HG03565 (cell line): Measurements from ENCODE around the gene KLK14.

Experiments used
- ATAC-seq: cut with Tn5 transposase; IDR thresholded peaks from one replicate; pipeline ENCODE4 v1.9.1; 2021; ENCODE audit warnings: mild to moderate bottlenecking, moderate library complexity; ENCODE audit not compliant: unreplicated experiment

The KLK14 gene

DNA sequence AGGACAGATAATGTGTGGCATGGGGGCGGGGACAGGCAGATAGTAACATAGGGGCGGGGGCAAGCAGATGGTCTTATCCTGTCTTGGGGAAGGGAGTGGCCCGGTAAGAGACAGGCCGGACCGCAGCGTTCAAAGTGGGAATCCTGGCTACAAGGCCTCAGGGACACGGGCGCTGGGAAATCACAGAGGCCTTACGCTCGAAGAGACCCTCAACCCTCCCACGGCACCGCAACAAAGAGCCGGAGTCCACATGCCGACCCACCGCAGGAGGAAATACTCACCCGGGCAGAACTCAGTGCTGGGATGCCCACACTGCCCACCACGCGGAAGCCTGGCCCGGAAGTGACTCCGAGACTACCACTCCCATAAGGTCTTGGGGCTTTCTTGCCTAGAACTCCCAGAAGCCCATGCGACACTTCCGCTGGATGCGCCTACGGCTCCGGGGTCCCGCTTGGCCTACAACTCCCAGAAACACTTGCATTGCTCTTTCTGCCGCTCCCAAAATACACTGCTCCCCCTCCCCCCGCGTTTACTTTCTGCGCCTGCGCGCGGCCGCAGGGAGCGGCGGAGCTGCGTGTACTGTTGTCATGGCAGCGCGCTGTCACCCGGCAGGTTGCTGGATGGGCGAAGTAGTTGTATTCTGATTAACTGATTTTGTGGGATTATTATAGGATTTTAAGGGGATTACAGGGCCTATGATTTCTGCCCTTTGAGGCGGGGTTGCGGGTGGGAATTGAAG is 25.5 kb upstream of the KLK14 start, which contains the start of gene CTU1:
Gene CTU1 (minus strand): TSS at position 344 of the 739 bp plus-strand sequence. CDS start 3,840 bp downstream, outside the sequence.
- peak; percentile 95 for ATAC-seq

DNA sequence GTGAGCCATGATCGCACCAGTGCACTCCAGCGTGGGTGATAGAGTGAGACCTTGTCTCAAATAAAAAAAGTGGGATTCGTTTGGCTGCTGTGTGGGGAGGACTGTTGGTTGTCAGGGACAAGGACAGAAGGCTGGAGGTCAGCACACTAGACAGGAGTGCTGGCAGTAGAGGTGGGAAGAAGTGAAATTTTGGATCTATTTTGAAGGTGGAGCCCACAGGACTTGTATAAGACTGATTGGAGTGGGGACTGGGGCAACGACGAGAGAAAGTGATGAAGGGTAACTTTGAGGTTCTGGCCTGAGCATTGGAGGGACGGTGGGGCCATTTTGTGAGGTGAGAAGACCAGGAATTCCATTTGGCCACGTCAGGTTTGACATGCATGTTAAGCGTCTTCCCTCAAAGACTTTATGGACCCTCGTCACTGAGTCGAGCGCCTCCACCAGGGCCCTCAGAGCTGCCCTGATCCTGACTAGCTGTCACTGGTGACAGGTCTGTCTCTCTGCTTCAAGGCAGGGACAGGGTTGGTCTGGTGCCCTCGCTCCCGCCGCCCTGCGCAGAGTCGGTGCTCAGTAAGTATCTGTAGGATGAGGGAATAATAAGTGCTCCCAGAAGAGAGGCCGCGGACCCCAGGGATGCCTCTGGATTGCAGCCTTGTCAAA is 24.8 kb upstream of the KLK14 start:
- no peak for ATAC-seq

DNA sequence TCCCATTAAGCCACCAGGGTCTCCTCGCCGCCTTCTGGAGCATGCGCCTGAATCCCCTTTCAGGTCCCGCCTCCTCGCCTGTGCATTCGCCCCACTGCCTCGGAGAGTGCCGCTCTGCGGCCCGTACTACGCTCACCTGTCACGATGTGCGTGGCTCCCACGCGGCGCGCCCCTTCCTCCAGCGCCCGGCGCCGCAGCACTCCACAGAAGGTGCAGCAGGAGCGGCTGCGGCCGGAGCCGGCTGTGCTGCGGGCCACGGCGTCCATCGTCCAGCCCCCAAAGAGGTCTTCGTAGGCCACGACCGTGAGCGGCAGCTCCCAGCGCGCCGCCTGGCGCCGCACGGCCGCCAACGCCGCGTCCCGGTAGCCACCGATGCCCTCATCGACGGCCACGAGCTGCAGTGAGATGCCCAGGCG is 21.2 kb upstream of the KLK14 start:
- no peak for ATAC-seq

DNA sequence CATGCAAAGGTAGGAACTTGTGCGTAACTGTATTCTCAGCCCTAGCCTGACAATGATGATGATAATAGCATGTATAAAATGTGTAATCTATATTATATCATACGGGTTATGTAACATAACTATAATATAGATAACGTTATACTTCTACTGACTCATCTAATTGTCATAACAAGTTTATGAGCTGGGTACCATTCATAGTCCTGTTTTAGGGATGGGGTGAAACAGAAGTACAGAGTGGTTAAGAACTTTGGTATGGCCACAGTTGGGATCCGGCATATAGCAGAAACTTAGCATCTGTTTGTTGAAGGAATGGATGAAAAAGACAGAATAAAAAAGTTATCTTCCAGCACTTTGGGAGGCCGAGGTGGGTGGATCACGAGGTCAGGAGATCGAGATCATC is 20.3 kb upstream of the KLK14 start:
- ATAC-seq, result no peak

- ATAC-seq, result no peak
Observed at GRCh38 chr19:51101171-51101865, 18.6 kb upstream of the KLK14 start.

GRCh38 chr19:51100601-51101000 is 17.9 kb upstream of the KLK14 start:
- ATAC-seq, result no peak

DNA sequence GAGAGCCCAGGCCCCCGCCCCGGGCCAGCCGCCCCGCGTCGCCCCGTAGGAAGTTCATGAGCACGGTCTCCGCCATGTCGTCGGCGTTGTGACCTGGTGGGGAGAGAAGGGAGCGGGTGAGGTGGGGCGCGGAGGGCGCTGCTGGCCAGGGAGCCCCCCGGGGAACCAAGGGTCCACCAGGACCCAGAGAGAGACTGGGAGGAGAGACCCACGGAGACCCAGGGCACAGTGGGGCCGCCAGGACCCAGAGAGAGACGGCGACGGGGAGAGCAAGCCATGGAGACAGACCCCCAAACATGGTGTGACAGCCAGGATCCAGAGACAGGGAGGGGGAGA is 16.3 kb upstream of the KLK14 start:
- ATAC-seq, result no peak

DNA sequence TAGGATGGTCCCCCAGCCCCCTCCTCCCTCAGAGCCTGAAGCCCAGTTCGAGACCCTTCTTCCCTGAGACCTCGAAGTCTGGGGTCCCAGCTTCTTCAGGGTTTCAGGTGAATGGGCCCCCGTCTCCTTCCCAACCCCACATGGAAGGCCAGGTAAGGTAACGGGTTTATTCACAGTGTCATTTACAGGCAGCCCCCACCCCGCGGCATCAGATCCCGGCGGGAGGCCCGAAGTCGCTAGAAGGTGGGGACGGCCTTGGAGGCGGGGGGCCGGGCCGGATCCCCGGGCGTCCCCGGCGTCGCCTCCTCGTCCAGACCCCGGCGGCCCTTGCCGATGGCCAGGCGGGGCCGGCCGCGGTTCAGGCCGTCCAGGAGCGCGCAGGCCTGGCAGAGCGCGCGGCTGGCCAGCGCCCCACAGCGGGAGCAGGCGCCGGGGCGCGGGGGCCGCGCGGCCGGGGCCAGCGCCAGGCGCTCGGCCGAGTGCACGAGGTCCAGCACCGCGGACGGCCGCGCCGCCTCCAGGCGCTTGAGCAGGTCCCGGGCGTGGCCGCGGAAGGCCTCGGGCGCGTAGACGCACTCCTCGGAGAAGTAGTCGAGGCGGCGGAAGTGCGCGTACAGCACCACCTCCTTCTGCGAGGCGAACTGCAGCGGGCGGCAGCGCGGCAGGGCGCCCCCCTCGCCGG is 15.8 kb upstream of the KLK14 start:
- no peak for ATAC-seq

GRCh38 chr19:51097796-51098195 is 15.1 kb upstream of the KLK14 start:
- no peak for ATAC-seq

DNA sequence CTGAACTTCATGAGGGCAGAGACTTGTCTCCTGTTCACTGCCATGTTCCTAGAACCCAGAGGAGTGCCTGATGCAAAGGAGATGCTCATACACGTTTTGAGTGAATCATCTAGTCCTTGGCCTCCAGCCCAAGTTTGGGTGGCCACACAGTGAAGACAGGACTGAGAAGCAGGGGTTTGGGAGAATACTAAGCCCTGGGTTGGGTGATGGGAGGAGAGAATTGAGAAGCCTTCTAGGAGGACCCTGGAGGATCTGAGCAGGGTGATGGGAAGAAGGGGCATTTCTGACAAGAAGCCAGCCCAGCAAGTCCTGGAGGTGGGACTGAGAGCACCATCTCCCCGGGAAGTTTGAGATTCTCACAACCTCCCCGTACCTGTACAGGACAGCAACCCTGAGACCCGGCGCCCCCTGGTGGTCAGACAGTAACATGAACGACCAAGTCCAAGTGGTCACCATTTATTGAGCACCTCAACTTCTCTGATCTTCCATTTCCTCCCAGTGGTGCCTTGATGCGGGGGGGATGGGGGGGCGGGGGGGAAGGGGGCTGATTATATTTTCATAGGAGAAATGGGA is 14.6 kb upstream of the KLK14 start:
- ATAC-seq, result no peak

DNA sequence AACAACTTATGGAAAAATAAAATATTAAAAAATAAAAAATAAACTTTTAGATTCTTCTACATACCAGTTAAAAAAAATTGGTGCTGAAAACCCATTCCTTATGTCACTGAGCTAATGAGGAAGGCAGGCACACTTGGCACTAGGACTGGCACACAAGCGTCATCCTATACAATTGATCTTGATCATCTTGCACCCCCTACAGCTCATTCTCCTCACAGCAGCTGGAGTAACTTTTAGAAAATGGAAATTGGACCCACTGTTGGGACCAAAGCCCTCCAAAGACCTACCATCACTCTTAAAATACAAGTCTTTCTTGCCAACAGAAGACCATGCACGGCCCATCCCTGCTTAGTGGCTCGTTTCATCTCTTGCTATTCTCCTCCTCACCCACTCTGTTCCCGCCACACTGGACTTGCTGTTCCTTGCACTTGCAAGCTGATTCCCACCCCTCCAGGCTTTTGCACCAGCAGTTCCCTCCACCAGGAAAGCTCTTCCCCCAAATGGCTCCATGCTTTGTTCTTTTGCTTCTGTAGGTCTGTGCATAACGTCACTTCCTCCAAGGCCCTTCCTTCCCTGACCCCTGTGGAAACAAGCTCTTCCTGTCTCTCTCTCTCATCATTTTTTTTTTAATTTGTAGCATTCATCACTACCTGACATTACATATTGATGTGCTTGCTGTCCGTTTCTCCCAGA is 13.9 kb upstream of the KLK14 start:
- no peak for ATAC-seq

DNA sequence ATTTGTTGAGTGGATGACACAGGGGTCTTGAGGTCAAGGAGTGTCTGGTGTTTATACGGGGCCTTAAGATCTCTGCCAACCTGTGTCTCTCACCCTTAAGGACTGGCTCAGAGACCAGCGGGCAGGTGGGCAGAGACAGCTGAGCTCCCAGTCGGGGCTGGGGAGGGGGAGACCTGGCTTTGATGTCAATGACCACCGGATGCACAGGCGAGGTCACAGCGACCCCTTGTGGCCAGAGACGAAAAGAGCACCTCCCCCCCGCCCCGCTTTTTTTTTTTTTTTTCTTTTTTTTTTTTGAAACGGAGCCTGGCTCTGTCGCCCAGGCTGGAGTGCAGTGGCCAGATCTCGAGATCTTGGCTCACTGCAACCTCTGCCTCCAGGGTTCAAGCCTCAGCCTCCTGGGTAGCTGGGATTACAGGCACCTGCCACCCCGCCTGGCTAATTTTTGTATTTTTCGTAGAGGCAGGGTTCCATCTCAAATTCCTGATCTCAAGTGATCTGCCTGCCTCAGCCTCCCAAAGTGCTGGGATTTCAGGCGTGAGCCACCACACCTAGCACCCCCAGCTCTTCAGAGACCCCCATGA is 12.1 kb upstream of the KLK14 start:
- ATAC-seq, result no peak

DNA sequence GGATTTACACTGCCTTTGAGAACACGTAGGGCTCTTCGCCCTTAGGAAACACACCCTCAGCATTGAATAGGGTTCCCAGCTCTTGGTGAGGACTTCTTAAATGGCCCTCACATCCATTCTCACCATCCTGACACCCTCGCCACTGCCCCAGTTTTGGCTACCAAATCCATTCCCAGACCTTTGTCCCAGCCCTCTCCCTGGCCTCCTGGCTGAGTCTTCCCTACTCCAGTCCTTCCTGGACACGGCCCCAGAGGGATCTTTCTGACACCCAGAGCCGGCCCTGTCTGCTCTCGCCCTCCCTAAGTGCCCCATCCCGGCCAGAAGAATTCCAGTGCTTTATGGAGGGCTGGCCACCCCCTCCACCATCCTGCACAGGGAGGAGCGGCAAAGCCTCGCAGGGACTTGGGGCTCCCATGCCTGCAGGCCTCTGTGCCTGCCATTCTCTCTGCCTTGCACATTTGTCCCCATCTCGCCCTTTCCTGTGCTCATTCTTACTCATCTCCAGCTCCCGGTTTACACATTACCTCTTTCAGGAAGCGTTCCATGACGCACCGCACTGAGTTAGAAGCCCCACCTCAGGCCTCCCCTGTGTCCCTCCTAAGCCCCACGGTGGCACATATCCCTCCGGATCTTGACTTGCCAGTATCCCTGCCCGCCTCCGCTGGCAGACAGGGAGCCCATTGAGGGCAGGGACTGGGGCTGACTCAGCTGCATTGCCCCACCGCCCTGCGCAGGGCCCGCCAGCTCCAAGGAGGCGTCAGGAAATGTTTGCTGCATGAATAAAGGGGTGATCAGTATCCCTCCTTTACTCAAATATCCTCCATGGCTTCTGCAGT is 11.0 kb upstream of the KLK14 start:
- ATAC-seq, result no peak

DNA sequence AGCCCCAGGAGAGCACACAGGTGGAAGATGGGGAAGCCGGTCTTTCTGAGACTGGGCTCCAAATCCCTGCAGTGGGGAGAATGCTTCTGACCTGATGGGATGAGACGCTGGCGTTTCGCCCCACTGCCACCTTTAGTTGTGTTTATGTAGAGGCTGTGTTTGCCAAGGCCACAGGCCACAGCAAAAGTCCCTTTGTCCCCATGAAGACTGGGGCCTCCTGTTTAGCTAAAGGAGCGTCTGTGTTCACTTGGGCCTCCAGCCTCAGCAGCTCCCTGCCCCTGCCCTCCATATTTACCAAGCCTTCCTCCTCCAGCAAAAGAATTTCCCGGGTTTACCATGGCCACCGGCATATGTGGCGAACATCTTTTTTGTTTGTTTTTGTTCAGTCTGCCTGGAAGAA is 10.4 kb upstream of the KLK14 start:
- no peak for ATAC-seq

GRCh38 chr19:51091895-51092873 is 9.5 kb upstream of the KLK14 start:
- no peak for ATAC-seq

- ATAC-seq, result no peak
Observed at GRCh38 chr19:51091126-51091525, 8.4 kb upstream of the KLK14 start.

- no peak for ATAC-seq
Observed at GRCh38 chr19:51090471-51090870, 7.8 kb upstream of the KLK14 start.

GRCh38 chr19:51089786-51090185 is 7.1 kb upstream of the KLK14 start:
- ATAC-seq, result no peak
